Lower leg skin (tissue), 3 donors: Measurements from ENCODE around the gene GRK2.

ENCODE experiments used
- POLR2A ChIP-seq, 2 donors: fragments of 450-650 bp; IDR thresholded peaks; one replicate each; pipeline ENCODE4 v1.6.1; 2016 to 2017; ENCODE audit warnings: antibody characterized with exemption in 2 of 2, mild to moderate bottlenecking in 1 of 2, moderate library complexity in 1 of 2
- TF ChIP-seq, protein P1 (sequence below), 3 donors: fragments of 450-650 bp; IDR thresholded peaks; one replicate each; pipeline ENCODE4 v1.5.1; 2016; ENCODE audit warnings: antibody characterized with exemption in 3 of 3, mild to moderate bottlenecking in 3 of 3, moderate library complexity in 2 of 3

DNA sequence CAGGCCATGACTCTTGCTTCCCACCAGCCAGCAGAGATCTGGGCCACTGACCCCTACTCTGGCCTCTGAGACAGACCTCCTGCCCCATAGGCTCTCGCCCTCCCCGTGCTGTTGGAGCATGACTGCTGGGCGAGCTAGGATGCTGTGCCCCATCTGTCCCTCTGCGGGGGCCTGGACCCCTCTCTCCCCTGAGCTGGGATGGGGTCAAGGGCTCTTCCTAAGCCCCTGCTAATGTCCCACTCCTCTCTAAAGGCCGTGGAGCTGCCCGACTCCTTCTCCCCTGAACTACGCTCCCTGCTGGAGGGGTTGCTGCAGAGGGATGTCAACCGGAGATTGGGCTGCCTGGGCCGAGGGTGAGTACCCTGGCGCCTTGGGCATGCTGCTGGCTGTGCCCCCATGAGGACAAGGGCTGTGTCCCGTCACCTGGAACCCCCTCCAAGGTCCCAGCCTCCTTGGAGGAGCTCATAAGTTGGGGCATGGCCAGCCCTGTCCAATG, 16.7 kb downstream of the GRK2 start:
- TF ChIP-seq, protein P1, sequence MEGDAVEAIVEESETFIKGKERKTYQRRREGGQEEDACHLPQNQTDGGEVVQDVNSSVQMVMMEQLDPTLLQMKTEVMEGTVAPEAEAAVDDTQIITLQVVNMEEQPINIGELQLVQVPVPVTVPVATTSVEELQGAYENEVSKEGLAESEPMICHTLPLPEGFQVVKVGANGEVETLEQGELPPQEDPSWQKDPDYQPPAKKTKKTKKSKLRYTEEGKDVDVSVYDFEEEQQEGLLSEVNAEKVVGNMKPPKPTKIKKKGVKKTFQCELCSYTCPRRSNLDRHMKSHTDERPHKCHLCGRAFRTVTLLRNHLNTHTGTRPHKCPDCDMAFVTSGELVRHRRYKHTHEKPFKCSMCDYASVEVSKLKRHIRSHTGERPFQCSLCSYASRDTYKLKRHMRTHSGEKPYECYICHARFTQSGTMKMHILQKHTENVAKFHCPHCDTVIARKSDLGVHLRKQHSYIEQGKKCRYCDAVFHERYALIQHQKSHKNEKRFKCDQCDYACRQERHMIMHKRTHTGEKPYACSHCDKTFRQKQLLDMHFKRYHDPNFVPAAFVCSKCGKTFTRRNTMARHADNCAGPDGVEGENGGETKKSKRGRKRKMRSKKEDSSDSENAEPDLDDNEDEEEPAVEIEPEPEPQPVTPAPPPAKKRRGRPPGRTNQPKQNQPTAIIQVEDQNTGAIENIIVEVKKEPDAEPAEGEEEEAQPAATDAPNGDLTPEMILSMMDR (IDR thresholded peaks at IDR 0.05): no peak
- no peak for TF ChIP-seq POLR2A (IDR thresholded peaks at IDR 0.05)
